ENCODE results near the gene RRAS.

GRCh38 chr19:49590971-49591730 lies 48.8 kb downstream of the RRAS start, which contains the start of gene PRR12:
- TF ChIP-seq EP300 (IDR thresholded peaks at IDR 0.05; ENCODE audit: low read depth) = no peak
- TF ChIP-seq, protein P1, sequence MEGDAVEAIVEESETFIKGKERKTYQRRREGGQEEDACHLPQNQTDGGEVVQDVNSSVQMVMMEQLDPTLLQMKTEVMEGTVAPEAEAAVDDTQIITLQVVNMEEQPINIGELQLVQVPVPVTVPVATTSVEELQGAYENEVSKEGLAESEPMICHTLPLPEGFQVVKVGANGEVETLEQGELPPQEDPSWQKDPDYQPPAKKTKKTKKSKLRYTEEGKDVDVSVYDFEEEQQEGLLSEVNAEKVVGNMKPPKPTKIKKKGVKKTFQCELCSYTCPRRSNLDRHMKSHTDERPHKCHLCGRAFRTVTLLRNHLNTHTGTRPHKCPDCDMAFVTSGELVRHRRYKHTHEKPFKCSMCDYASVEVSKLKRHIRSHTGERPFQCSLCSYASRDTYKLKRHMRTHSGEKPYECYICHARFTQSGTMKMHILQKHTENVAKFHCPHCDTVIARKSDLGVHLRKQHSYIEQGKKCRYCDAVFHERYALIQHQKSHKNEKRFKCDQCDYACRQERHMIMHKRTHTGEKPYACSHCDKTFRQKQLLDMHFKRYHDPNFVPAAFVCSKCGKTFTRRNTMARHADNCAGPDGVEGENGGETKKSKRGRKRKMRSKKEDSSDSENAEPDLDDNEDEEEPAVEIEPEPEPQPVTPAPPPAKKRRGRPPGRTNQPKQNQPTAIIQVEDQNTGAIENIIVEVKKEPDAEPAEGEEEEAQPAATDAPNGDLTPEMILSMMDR (IDR thresholded peaks at IDR 0.05) = no peak
